Measurements from ENCODE around the gene CCDC179. TPM values are rescaled to one million over a fixed set of nuclear protein-coding genes. Genes with fewer than 3 reads are reported as not detected.

CCDC179 gene
- total and polyA plus RNA-seq, 2 of the 13 experiments (the other 11 are each of a cell fraction or from before 2014, with no cell fraction given), result not detected

GRCh38 chr11:22798901-22799300, 61.4 kb downstream of the CCDC179 start:
- Histone ChIP-seq H3K36me3 (replicated peaks in 1 of 2; ENCODE audit: control insufficient read depth in 1 of 2, insufficient read depth in 2 of 2, low read length in 2 of 2) (peaks cover 0 to 1% of the 10 kb centered on the region in 2 experiments; a peak in 1 of 5 replicates), H2AFZ (ENCODE audit: low read length) (no peak overlapping the region), H3K9me3 (ENCODE audit: low read length) (no peaks in the 10 kb centered on the region), H3K9ac (ENCODE audit: insufficient read depth, low read depth, low read length) (no peak overlapping the region), H4K20me1 (ENCODE audit: insufficient read depth, low read length) (no peaks in the 10 kb centered on the region), H3K27ac (ENCODE audit: extremely low read length, insufficient read depth, low read length) (no peak overlapping the region), H3K4me3 (replicated peaks in 1 of 3; ENCODE audit: insufficient read depth in 1 of 3, low read depth in 2 of 3, low read length in 3 of 3) (no peak overlapping the region), H3K27me3 (ENCODE audit: control insufficient read depth in 1 of 2, insufficient read depth in 2 of 2, low read length in 2 of 2) (no peaks in the 10 kb centered on the region), H3K79me2 (ENCODE audit: insufficient read depth, low read length) (no peaks in the 10 kb centered on the region), H3K4me1 (ENCODE audit: insufficient read depth, low read length) (peaks cover 10% of the 10 kb centered on the region), H3K4me2 (ENCODE audit: low read depth, low read length) (no peak overlapping the region)
- intact Hi-C loops (cut with micrococcal nuclease; ENCODE audit: unreplicated experiment) (no loop called here), in situ Hi-C loops (cut with HindIII; ENCODE audit: extremely low pct_ligation_motif_present, low pct_unique_long_range_greater_than_20kb) (loop anchor here (10.0 kb wide), 1 partner anchor 464 kb away; the partner anchor contains the start of gene SLC17A6)
- DNase-seq (ENCODE audit: low spot score) (no peak), FAIRE-seq (no peak), ATAC-seq (no peak)
- POLR2A ChIA-PET, result no interaction called here
- TF ChIP-seq KDM5B (CRISPR knock-in tag; IDR thresholded peaks at IDR 0.05; ENCODE audit: borderline replicate concordance) (no peak), MAX (IDR thresholded peaks at IDR 0.05) (no peak), E2F5 (CRISPR knock-in tag; conservative IDR thresholded peaks at IDR 0.05) (no peak), ZFP1 (CRISPR knock-in tag; IDR thresholded peaks at IDR 0.05) (no peak)
- BruUV-seq (replicated peaks), result no TSS peak
- WGBS (ENCODE audit: low lambda C conversion rate), result 100% methylated on average over 1 of the region's 1 CpG
- CTCF ChIA-PET (ENCODE audit: low intra/inter-chr PET ratio, low total read pairs), result no interaction called here

- in situ Hi-C loops (cut with HindIII; ENCODE audit: extremely low pct_ligation_motif_present, low pct_unique_long_range_greater_than_20kb) (loop anchor here (10.0 kb wide), 1 partner anchor 462 kb away; the partner anchor contains the start of gene SLC17A6), intact Hi-C loops (cut with micrococcal nuclease; ENCODE audit: unreplicated experiment) (no loop called here)
- H3K27me3 ChIP-seq (ENCODE audit: control insufficient read depth in 1 of 2, insufficient read depth in 2 of 2, low read length in 2 of 2), result no peaks in the 10 kb centered on the region
- H3K79me2 ChIP-seq (ENCODE audit: insufficient read depth, low read length), result no peaks in the 10 kb centered on the region
- no peak overlapping the region for H3K4me3 ChIP-seq (replicated peaks in 1 of 3; ENCODE audit: insufficient read depth in 1 of 3, low read depth in 2 of 3, low read length in 3 of 3)
- H3K9ac ChIP-seq (ENCODE audit: insufficient read depth, low read depth, low read length), result no peak overlapping the region
- no peak for ATAC-seq
- peaks cover 0 to 1% of the 10 kb centered on the region in 2 experiments; a peak in 1 of 5 replicates for H3K36me3 ChIP-seq (replicated peaks in 1 of 2; ENCODE audit: control insufficient read depth in 1 of 2, insufficient read depth in 2 of 2, low read length in 2 of 2)
- TF ChIP-seq CHCHD3 (CRISPR knock-in tag; IDR thresholded peaks at IDR 0.05) (no peak), TRIM24 (CRISPR knock-in tag; IDR thresholded peaks at IDR 0.05) (no peak), ZNF260 (CRISPR knock-in tag; IDR thresholded peaks at IDR 0.05; ENCODE audit: borderline replicate concordance, low read depth) (no peak), TCF7 (IDR thresholded peaks at IDR 0.05; ENCODE audit: low read depth) (no peak), ZNF496 (CRISPR knock-in tag; IDR thresholded peaks at IDR 0.05; ENCODE audit: insufficient replicate concordance) (no peak), NR2F2 (IDR thresholded peaks at IDR 0.05; ENCODE audit: borderline replicate concordance, low read depth) (no peak)
- DNase-seq (ENCODE audit: low spot score), result no peak
- no peak overlapping the region for H3K27ac ChIP-seq (ENCODE audit: extremely low read length, insufficient read depth, low read length)
- FAIRE-seq, result no peak
- H2AFZ ChIP-seq (ENCODE audit: low read length), result no peak overlapping the region
- BruUV-seq (replicated peaks), result no TSS peak
- CTCF ChIA-PET (ENCODE audit: low intra/inter-chr PET ratio, low total read pairs), result no interaction called here
- no peak overlapping the region for H3K4me2 ChIP-seq (ENCODE audit: low read depth, low read length)
- peaks cover 15% of the 10 kb centered on the region for H3K4me1 ChIP-seq (ENCODE audit: insufficient read depth, low read length)
- POLR2A ChIA-PET, result no interaction called here
- 98% methylated on average over 3 of the region's 3 CpGs for WGBS (ENCODE audit: low lambda C conversion rate)
- H3K9me3 ChIP-seq (ENCODE audit: low read length), result no peaks in the 10 kb centered on the region
- H4K20me1 ChIP-seq (ENCODE audit: insufficient read depth, low read length), result no peaks in the 10 kb centered on the region
Observed at GRCh38 chr11:22797047-22797446, 63.2 kb downstream of the CCDC179 start.

Other genes starting within 250 kb of the CCDC179 start
- 9.7 and 12.3 TPM in 2 replicates for gene FANCF, start 234.7 kb downstream of the CCDC179 start, total RNA-seq (2016; rRNA removed; fragmentation: Illumina TruSeq; extraction: Trizol)
- gene FANCF, start 234.7 kb downstream of the CCDC179 start, polyA plus RNA-seq (2011; rRNA removed), result 2.5 TPM in 2 replicates
- 85.1 and 102 TPM in 2 replicates for gene GAS2, start 193.9 kb downstream of the CCDC179 start, total RNA-seq (2016; rRNA removed; fragmentation: Illumina TruSeq; extraction: Trizol)
- 19.4 and 26.0 TPM in 2 replicates for gene GAS2, start 193.9 kb downstream of the CCDC179 start, polyA plus RNA-seq (2011; rRNA removed)
- gene SVIP, start 30.7 kb downstream of the CCDC179 start, total RNA-seq (2016; rRNA removed; fragmentation: Illumina TruSeq; extraction: Trizol), result 27.2 and 31.1 TPM in 2 replicates
- 5.8 and 6.3 TPM in 2 replicates for gene SVIP, start 30.7 kb downstream of the CCDC179 start, polyA plus RNA-seq (2011; rRNA removed)